ENCODE results near the gene PSAP. TPM values are rescaled to one million over a fixed set of nuclear protein-coding genes. Genes with fewer than 3 reads are reported as not detected.

Gene PSAP
- total RNA-seq, 1 experiment from 2014 or later, result 1,316 TPM

DNA sequence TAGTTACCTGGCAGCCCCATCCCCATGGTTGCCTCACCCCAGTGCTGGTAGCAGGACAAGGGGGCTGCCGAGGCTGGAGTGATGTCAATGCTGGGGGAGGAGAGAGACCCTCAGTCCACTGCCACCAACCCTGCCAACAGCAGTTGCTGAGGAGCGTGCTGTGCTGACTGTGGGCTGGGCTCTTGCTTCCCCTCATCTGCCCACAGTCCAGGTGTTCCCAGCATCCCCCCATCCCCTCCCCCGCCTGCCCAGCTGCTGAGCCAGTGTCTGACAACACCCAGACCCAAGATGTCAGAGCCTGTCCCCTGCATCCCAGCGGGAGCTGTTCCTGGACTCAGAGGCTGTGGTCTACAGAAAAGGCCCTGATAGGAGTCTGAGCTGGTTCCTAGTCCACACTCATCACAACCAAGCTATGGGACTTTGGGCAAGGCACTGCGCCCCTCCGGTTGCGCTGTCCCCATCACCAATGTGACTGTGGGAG lies 14.6 kb upstream of the PSAP start:
- no peaks in the 10 kb centered on the region for H3K9me3 ChIP-seq
- H3K4me3 ChIP-seq (ENCODE audit: low read depth, low read length), result no peak overlapping the region
- peaks cover 17% of the 10 kb centered on the region for H3K4me1 ChIP-seq
- ChIA-PET POLR2A (no interaction called here), CTCF (interaction anchor here (0.6 to 0.7 kb wide), 2 partner anchors 31 to 1375 kb away, joined by 3 to 5 read pairs; no protein-coding TSS in a partner anchor)
- BruUV-seq (replicated peaks), result no TSS peak
- H3K27me3 ChIP-seq (replicated peaks; ENCODE audit: control insufficient read depth, insufficient read depth, low read length), result no peaks in the 10 kb centered on the region
- TF ChIP-seq, protein P1, sequence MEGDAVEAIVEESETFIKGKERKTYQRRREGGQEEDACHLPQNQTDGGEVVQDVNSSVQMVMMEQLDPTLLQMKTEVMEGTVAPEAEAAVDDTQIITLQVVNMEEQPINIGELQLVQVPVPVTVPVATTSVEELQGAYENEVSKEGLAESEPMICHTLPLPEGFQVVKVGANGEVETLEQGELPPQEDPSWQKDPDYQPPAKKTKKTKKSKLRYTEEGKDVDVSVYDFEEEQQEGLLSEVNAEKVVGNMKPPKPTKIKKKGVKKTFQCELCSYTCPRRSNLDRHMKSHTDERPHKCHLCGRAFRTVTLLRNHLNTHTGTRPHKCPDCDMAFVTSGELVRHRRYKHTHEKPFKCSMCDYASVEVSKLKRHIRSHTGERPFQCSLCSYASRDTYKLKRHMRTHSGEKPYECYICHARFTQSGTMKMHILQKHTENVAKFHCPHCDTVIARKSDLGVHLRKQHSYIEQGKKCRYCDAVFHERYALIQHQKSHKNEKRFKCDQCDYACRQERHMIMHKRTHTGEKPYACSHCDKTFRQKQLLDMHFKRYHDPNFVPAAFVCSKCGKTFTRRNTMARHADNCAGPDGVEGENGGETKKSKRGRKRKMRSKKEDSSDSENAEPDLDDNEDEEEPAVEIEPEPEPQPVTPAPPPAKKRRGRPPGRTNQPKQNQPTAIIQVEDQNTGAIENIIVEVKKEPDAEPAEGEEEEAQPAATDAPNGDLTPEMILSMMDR (IDR thresholded peaks at IDR 0.05; ENCODE audit: insufficient read depth in 1 of 2, low read depth in 1 of 2, low read length in 1 of 2, severe bottlenecking in 1 of 2, unreplicated experiment in 1 of 2), result no peak
- Mint-ChIP-seq H3K27me3 (ENCODE audit: insufficient read depth, unreplicated experiment) (no peaks in the 10 kb centered on the region), H3K27ac (ENCODE audit: unreplicated experiment) (no peak overlapping the region), H3K9me3 (ENCODE audit: unreplicated experiment) (no peaks in the 10 kb centered on the region), H3K4me1 (ENCODE audit: low read depth, unreplicated experiment) (peaks cover 14% of the 10 kb centered on the region), H3K36me3 (ENCODE audit: insufficient read depth, unreplicated experiment) (peaks cover 3% of the 10 kb centered on the region), H3K4me3 (ENCODE audit: unreplicated experiment) (no peak overlapping the region)
- intact Hi-C loops (cut with micrococcal nuclease; ENCODE audit: unreplicated experiment), result no loop called here
- DNase-seq, result no peak
- no peaks in the 10 kb centered on the region for H3K36me3 ChIP-seq (ENCODE audit: control insufficient read depth, insufficient read depth, low read length)

DNA sequence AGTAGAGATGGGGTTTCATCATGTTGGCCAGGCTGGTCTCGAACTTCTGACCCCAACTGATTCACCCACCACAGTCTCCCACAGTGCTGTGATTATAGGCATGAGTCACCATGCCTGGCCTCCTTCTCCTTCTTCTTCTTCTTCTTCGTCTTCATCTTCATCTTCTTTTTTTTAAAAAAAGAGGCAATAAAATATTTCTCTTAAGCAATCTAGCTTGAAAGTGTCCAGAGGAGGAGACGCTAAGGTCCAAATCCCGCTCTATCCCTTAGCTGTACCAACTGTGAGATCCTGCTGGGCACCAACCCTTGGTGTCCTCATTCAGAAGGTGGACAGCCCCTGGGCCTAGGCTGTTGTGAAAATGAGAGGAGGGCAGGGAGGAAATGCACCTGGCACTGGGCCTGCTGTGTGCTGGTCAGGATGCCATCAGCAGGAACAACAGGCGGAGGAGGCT lies 13.9 kb upstream of the PSAP start:
- Histone ChIP-seq H3K9me3 (no peaks in the 10 kb centered on the region), H3K4me3 (ENCODE audit: low read depth, low read length) (no peak overlapping the region), H3K36me3 (ENCODE audit: control insufficient read depth, insufficient read depth, low read length) (no peaks in the 10 kb centered on the region), H3K27me3 (replicated peaks; ENCODE audit: control insufficient read depth, insufficient read depth, low read length) (no peaks in the 10 kb centered on the region), H3K4me1 (peaks cover 23% of the 10 kb centered on the region)
- no peak overlapping the region for H3K4me3 Mint-ChIP-seq (ENCODE audit: unreplicated experiment)
- intact Hi-C loops (cut with micrococcal nuclease; ENCODE audit: unreplicated experiment), result no loop called here
- H3K9me3 Mint-ChIP-seq (ENCODE audit: unreplicated experiment), result no peaks in the 10 kb centered on the region
- no peak overlapping the region for H3K27ac Mint-ChIP-seq (ENCODE audit: unreplicated experiment)
- ChIA-PET POLR2A (no interaction called here), CTCF (interaction anchor here (0.7 kb wide), 1 partner anchor 13 kb away, joined by 5 read pairs; no protein-coding TSS in a partner anchor)
- BruUV-seq (replicated peaks), result no TSS peak
- no peak for DNase-seq
- H3K4me1 Mint-ChIP-seq (ENCODE audit: low read depth, unreplicated experiment), result peaks cover 18% of the 10 kb centered on the region
- H3K27me3 Mint-ChIP-seq (ENCODE audit: insufficient read depth, unreplicated experiment), result no peaks in the 10 kb centered on the region
- TF ChIP-seq, protein P1 (IDR thresholded peaks at IDR 0.05; ENCODE audit: insufficient read depth in 1 of 2, low read depth in 1 of 2, low read length in 1 of 2, severe bottlenecking in 1 of 2, unreplicated experiment in 1 of 2), result no peak
- peaks cover 8% of the 10 kb centered on the region for H3K36me3 Mint-ChIP-seq (ENCODE audit: insufficient read depth, unreplicated experiment)

DNA sequence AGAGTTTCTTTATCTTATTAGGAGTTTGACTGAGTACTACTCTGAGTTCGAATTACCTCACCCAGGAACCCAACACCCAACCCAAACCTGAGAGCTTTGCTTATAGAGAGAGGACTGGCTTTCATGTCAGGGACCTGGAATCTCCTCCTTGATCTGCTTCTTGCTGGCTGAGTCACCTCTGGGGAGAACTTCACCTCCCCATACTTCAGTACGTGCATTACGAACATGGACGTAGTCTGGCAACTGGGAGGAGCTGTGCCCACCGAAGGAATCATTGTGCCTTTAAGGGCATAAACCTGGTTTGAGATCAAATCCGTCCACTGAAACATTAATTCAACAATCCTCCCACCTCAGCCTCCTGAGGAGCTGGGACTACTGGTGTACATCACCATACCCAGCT lies 12.2 kb upstream of the PSAP start:
- intact Hi-C loops (cut with micrococcal nuclease; ENCODE audit: unreplicated experiment), result no loop called here
- TF ChIP-seq, protein P1 (IDR thresholded peaks at IDR 0.05; ENCODE audit: insufficient read depth in 1 of 2, low read depth in 1 of 2, low read length in 1 of 2, severe bottlenecking in 1 of 2, unreplicated experiment in 1 of 2), result no peak
- no peaks in the 10 kb centered on the region for H3K9me3 ChIP-seq
- Mint-ChIP-seq H3K9me3 (ENCODE audit: unreplicated experiment) (no peaks in the 10 kb centered on the region), H3K4me1 (ENCODE audit: low read depth, unreplicated experiment) (peaks cover 14% of the 10 kb centered on the region), H3K36me3 (ENCODE audit: insufficient read depth, unreplicated experiment) (peaks cover 8% of the 10 kb centered on the region), H3K27me3 (ENCODE audit: insufficient read depth, unreplicated experiment) (no peaks in the 10 kb centered on the region), H3K27ac (ENCODE audit: unreplicated experiment) (no peak overlapping the region), H3K4me3 (ENCODE audit: unreplicated experiment) (no peak overlapping the region)
- ChIA-PET CTCF (interaction anchor here (0.5 to 1.2 kb wide), 2 partner anchors 12 to 499 kb away, joined by 3 read pairs; partner anchors contain the start of gene PSAP), POLR2A (no interaction called here)
- no peak overlapping the region for H3K4me3 ChIP-seq (ENCODE audit: low read depth, low read length)
- BruUV-seq (replicated peaks), result no TSS peak
- peaks cover 19% of the 10 kb centered on the region for H3K4me1 ChIP-seq
- no peaks in the 10 kb centered on the region for H3K27me3 ChIP-seq (replicated peaks; ENCODE audit: control insufficient read depth, insufficient read depth, low read length)
- H3K36me3 ChIP-seq (ENCODE audit: control insufficient read depth, insufficient read depth, low read length), result no peaks in the 10 kb centered on the region
- DNase-seq, result no peak
